ENCODE measurements around the gene SMARCE1. TPM values are rescaled to one million over a fixed set of nuclear protein-coding genes. Genes with fewer than 3 reads are reported as not detected.

The SMARCE1 gene
- total and polyA plus RNA-seq, 9 of the 15 experiments (the other 6 are each of a cell fraction or from before 2014, with no cell fraction given), result 64.1 to 142 (median 114) TPM

GRCh38 chr17:40696651-40697072 is 49.0 kb upstream of the SMARCE1 start:
- H3K4me2 ChIP-seq (ENCODE audit: insufficient read depth, low read length), result no peak overlapping the region
- no peaks in the 10 kb centered on the region for H3K4me1 ChIP-seq (replicated peaks in 1 of 2; ENCODE audit: control insufficient read depth in 2 of 2, insufficient read depth in 2 of 2, low read length in 2 of 2)
- H3K27me3 ChIP-seq (ENCODE audit: control insufficient read depth in 2 of 2, insufficient read depth in 2 of 2, low read length in 2 of 2), result peaks cover 38 to 41% of the 10 kb centered on the region in 2 experiments
- H2AFZ ChIP-seq (ENCODE audit: low read depth, low read length), result no peak overlapping the region
- no peaks in the 10 kb centered on the region for H3K36me3 ChIP-seq (ENCODE audit: control insufficient read depth, insufficient read depth, low read length)
- ChIA-PET POLR2A (interaction anchor here (0.8 to 1.3 kb wide), 2 partner anchors 26 to 29 kb away, joined by 3 to 5 read pairs; no protein-coding TSS in a partner anchor), CTCF (ENCODE audit: low intra/inter-chr PET ratio) (no interaction called here)
- no peaks in the 10 kb centered on the region for H4K20me1 ChIP-seq (replicated peaks; ENCODE audit: control insufficient read depth, insufficient read depth, low read length)
- FAIRE-seq (no peak), ATAC-seq (no peak), DNase-seq (ENCODE audit: extremely low read depth in 1 of 4, low spot score in 3 of 4) (no peak)
- 2% methylated on average over 3 of the region's 3 CpGs for WGBS (ENCODE audit: insufficient coverage, low coverage, missing lambda C conversion rate)
- no peak overlapping the region for H3K4me3 ChIP-seq
- no peak overlapping the region for H3K27ac ChIP-seq (ENCODE audit: extremely low read depth, low read depth, low read length)
- H3K9me1 ChIP-seq (ENCODE audit: control insufficient read depth, insufficient read depth, low read length), result no peaks in the 10 kb centered on the region
- TF ChIP-seq CEBPB (tag; IDR thresholded peaks at IDR 0.05), result peak; percentile 59; the same call in 1 of the 2 replicates
- no peak for TF ChIP-seq ZFP36 (IDR thresholded peaks at IDR 0.05; ENCODE audit: low read depth, low read length, partially characterized antibody)
- BruUV-seq (replicated peaks), result no TSS peak
- intact Hi-C loops (cut with micrococcal nuclease) (no loop called here), in situ Hi-C loops (cut with MboI) (no loop called here)
- no peak overlapping the region for H3K9ac ChIP-seq (ENCODE audit: insufficient read depth in 1 of 2, low read depth in 2 of 2, low read length in 2 of 2)
- no peaks in the 10 kb centered on the region for H3K9me3 ChIP-seq (replicated peaks; ENCODE audit: control insufficient read depth, insufficient read depth, low read depth, low read length)
- no peaks in the 10 kb centered on the region for H3K79me2 ChIP-seq (ENCODE audit: control insufficient read depth, insufficient read depth, low read length)

DNA sequence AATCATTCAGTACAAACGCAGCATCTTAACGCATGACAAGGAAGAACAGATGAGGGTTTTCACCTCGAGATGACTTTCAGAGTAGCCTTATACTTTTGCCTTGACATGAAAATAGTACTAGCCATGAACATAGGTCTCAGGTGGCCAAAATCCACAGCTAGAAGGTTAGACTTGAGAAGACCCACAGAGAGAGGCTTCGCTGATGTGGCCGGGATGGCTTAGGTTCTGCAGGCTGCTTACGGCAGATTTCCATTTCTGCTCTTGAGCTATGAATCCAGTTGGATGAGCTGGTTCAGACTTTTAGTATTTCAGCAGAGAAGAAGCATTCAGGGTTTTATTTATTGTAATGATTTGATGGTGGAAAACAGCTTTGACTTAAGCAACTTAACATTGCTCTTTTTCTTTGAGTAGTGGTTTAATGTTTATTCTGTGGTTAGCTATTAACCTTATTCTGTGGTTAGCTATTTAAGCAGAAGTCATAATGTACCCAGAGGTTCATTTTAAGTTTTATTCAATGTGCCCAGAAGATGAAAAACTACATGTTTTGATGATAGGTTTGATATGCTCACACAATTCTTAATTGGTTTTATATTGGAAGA is 48.4 kb upstream of the SMARCE1 start:
- Histone ChIP-seq H2AFZ (ENCODE audit: low read depth, low read length) (no peak overlapping the region), H4K20me1 (replicated peaks; ENCODE audit: control insufficient read depth, insufficient read depth, low read length) (no peaks in the 10 kb centered on the region), H3K4me2 (ENCODE audit: insufficient read depth, low read length) (no peak overlapping the region), H3K9me1 (ENCODE audit: control insufficient read depth, insufficient read depth, low read length) (no peaks in the 10 kb centered on the region), H3K36me3 (ENCODE audit: control insufficient read depth, insufficient read depth, low read length) (no peaks in the 10 kb centered on the region), H3K9ac (ENCODE audit: insufficient read depth in 1 of 2, low read depth in 2 of 2, low read length in 2 of 2) (no peak overlapping the region), H3K4me3 (no peak overlapping the region), H3K27me3 (ENCODE audit: control insufficient read depth in 2 of 2, insufficient read depth in 2 of 2, low read length in 2 of 2) (peaks cover 36 to 38% of the 10 kb centered on the region in 2 experiments), H3K79me2 (ENCODE audit: control insufficient read depth, insufficient read depth, low read length) (no peaks in the 10 kb centered on the region), H3K9me3 (replicated peaks; ENCODE audit: control insufficient read depth, insufficient read depth, low read depth, low read length) (no peaks in the 10 kb centered on the region), H3K4me1 (replicated peaks in 1 of 2; ENCODE audit: control insufficient read depth in 2 of 2, insufficient read depth in 2 of 2, low read length in 2 of 2) (no peaks in the 10 kb centered on the region), H3K27ac (ENCODE audit: extremely low read depth, low read depth, low read length) (no peak overlapping the region)
- 6% methylated on average over 6 of the region's 6 CpGs for WGBS (ENCODE audit: insufficient coverage, low coverage, missing lambda C conversion rate)
- FAIRE-seq (no peak), DNase-seq (ENCODE audit: extremely low read depth in 1 of 4, low spot score in 3 of 4) (no peak), ATAC-seq (no peak)
- no TSS peak for BruUV-seq (replicated peaks)
- intact Hi-C loops (cut with micrococcal nuclease) (no loop called here), in situ Hi-C loops (cut with MboI) (no loop called here)
- POLR2A ChIA-PET, result interaction anchor here (0.7 to 2.1 kb wide), 3 partner anchors 15 to 26 kb away, joined by 3 to 7 read pairs (median 5); no protein-coding TSS in a partner anchor
- TF ChIP-seq KDM5B (IDR thresholded peaks at IDR 0.05; ENCODE audit: insufficient replicate concordance, low read depth, low read length) (no peak), PHF20 (IDR thresholded peaks at IDR 0.05; ENCODE audit: partially characterized antibody) (no peak)
- CTCF ChIA-PET (ENCODE audit: low intra/inter-chr PET ratio), result no interaction called here
